Muscle of leg (tissue), 11 donors: Measurements from ENCODE around the gene TBC1D22A. TPM values are rescaled to one million over a fixed set of nuclear protein-coding genes. Genes with fewer than 3 reads are reported as not detected.

Source experiments
- DNase-seq: peaks from one replicate; pipeline ENCODE4 v3.0.0; 2013
- H3K27ac ChIP-seq: one replicate; pipeline ENCODE4 v1.5.1; 2013; ENCODE audit warnings: mild to moderate bottlenecking, low read length, control low read depth
- H3K27me3 ChIP-seq: one replicate; pipeline ENCODE4 v1.6.1; 2013; ENCODE audit warnings: low read length; ENCODE audit not compliant: control insufficient read depth, insufficient read depth
- H3K36me3 ChIP-seq: one replicate; pipeline ENCODE4 v1.6.1; 2013; ENCODE audit warnings: low read length; ENCODE audit not compliant: control insufficient read depth, insufficient read depth
- H3K4me1 ChIP-seq: one replicate; pipeline ENCODE4 v1.6.1; 2013; ENCODE audit warnings: low read length; ENCODE audit not compliant: control insufficient read depth, insufficient read depth
- H3K4me3 ChIP-seq: one replicate; pipeline ENCODE4 v1.5.1; 2013; ENCODE audit warnings: low read length, control low read depth
- H3K9me3 ChIP-seq: replicated peaks from 2 replicates; pipeline ENCODE4 v1.6.1; 2013; ENCODE audit warnings: low read depth, low read length; ENCODE audit not compliant: control insufficient read depth
- WGBS: methylation state at CpG from one replicate; pipeline ENCODE4 v1.1.5; 2013; ENCODE audit warnings: missing lambda C conversion rate; ENCODE audit not compliant: insufficient coverage; 5-methylcytosine and 5-hydroxymethylcytosine counted together
- polyA plus RNA-seq, 8 donors: library from polyadenylated mRNA; unstranded; fragments of 120-200 nt; gene quantifications; one replicate each; pipeline versions ENCODE4 v1.2.1 to v1.2.3, GENCODE V29; 2013; ENCODE audit warnings: inconsistent platforms in 1 of 8, low replicate concordance in 1 of 8; ENCODE audit not compliant: insufficient read length in 8 of 8, insufficient read depth in 1 of 8
- total RNA-seq: library from RNA; stranded (reverse); fragments of 120-200 nt; gene quantifications from one replicate; pipeline ENCODE4 v1.2.4, GENCODE V29; 2013

TBC1D22A gene
- total and polyA plus RNA-seq, 9 donors, result 8.0 to 16.9 (median 15.6) TPM

DNA sequence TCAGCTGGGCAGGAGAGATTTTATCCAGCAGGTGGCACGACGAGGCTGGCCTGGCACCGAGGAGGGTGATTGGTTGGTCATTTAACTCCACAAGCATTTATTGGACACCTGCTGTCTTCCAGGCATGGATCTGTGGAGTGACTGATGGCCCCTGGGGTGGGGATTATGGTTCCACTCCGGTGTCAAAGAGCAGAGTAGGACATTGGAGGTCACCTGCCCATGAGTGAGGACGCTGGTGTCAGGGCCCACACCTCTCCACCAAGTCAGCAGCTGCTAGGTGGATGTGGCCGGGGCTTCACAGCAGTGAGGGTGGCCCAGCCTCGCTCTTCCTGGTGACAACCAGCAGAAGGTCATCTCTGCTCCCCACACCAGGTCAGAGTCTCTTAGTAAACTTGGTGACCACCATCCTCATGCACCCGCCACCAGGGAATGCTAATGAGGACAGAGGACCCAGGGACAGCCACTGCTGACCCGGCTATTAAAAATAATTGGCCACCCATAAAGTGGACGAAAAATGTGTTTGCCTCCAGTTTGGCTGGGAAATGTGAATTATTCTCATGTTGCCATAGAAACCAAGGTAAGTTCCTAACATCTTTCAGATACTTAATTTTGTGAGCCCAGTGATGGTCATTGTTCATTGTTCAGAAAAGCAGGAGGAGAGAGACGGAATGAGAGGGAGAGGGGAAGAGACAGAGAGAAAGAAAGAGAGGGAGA, 428.7 kb downstream of the TBC1D22A start:
- WGBS, result 66% methylated on average over 6 of the region's 11 CpGs
- H3K36me3 ChIP-seq, result no peaks in the 10 kb centered on the region
- peaks cover 4% of the 10 kb centered on the region for H3K4me1 ChIP-seq
- H3K27me3 ChIP-seq, result no peaks in the 10 kb centered on the region
- no peak for DNase-seq
- H3K9me3 ChIP-seq, result peaks cover under 1% of the 10 kb centered on the region
- H3K4me3 ChIP-seq, result no peak overlapping the region
- H3K27ac ChIP-seq, result no peak overlapping the region

DNA sequence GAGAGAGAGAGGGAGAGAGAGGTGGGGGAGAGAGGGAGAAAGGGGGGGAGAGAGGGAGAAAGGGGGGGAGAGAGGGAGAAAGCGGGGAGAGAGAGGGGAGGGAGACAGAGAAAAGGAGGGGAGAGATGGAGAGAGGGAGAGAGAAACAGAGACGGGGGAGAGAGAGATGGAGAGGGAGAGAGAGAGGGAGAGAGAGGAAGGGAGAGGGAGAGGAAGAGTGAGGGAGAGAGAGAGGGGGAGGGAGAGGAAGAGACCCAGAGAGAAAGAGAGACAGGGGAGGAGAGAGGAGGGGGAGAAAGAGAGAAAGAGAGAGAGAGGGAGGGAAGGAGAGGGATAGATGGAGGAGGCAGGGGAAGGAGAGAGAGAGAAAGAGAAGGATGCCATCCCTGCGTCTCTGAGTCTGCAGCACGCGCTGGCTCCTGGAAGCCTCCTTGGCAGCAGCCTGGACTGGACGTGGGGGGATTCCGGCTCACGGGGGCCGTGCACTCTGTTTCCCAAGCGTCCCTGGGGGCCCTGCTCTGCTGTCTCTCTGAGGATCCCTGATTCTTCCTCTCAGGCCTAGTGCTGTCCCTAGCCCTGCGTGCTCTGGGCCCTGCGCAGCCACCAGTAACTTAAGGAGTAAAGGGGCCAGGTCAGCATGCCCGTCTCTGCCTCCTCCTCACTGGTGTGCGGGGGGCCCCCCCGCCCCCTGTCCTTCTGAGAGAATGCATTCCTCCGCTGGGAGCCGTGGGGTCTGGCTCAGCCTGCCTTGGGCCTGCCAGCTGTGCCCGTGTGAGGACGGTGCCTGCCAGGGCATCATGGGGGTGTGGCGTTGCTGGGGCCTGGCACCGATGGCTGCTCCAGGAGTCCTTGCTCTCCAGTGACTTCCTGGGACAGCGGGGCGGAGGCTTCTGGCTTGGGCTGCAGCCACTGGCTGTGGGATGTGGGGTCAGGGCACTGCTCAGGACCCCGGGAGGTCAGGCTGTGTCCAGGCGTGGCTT, 429.5 kb downstream of the TBC1D22A start:
- Histone ChIP-seq H3K4me3 (no peak overlapping the region), H3K36me3 (no peaks in the 10 kb centered on the region), H3K4me1 (peaks cover 4% of the 10 kb centered on the region), H3K27me3 (peaks cover under 1% of the 10 kb centered on the region), H3K9me3 (no peaks in the 10 kb centered on the region), H3K27ac (no peak overlapping the region)
- DNase-seq, result no peak
- 50% methylated on average over 23 of the region's 25 CpGs for WGBS

GRCh38 chr22:47192651-47193437, 430.4 kb downstream of the TBC1D22A start:
- peaks cover 7% of the 10 kb centered on the region for H3K27me3 ChIP-seq
- no peak overlapping the region for H3K4me3 ChIP-seq
- H3K36me3 ChIP-seq, result no peaks in the 10 kb centered on the region
- H3K27ac ChIP-seq, result no peak overlapping the region
- DNase-seq, result no peak
- peaks cover 7% of the 10 kb centered on the region for H3K4me1 ChIP-seq
- H3K9me3 ChIP-seq, result no peaks in the 10 kb centered on the region
- 80% methylated on average over 27 of the region's 32 CpGs for WGBS

DNA sequence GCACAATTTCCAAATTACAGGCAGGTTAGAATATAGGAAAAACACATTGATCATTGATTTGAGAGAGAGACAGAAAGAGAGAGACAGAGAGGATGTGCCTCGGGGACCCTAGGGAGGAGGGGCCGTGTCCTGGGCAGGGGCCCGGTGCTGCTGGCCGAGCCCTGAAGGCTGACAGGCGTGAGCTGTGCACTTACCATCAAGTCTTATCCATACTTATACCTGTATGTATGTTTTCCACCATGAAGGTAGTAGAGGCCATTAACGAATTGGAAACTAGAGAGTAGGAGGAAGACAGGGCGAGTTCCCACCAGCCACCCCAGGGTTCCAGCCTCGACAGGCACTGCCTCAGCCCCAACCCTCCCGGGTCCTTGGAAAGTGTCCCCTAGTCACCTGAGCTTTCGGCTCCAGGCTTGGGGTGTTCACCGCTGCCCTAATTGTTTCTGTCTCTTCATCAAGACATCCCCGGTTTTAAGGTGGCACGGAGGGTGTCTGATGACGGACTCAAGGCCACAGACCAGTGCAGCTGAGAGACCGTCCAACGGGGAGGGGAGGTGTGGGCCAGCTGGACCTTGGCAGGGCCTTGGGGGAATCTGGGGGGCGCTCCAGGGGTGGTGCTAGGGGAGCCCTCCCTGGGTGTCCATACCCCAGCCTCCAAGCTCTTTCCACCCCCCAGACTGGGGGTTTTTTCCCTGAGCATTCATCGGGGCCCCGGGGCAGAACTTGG, 431.3 kb downstream of the TBC1D22A start:
- Histone ChIP-seq H3K4me1 (peaks cover 7% of the 10 kb centered on the region), H3K27ac (no peak overlapping the region), H3K27me3 (peaks cover 7% of the 10 kb centered on the region), H3K36me3 (no peaks in the 10 kb centered on the region), H3K4me3 (no peak overlapping the region), H3K9me3 (no peaks in the 10 kb centered on the region)
- no peak for DNase-seq
- WGBS, result 77% methylated on average over 7 of the region's 19 CpGs

GRCh38 chr22:47194476-47195155, 432.2 kb downstream of the TBC1D22A start:
- Histone ChIP-seq H3K4me1 (peaks cover 8% of the 10 kb centered on the region), H3K36me3 (no peaks in the 10 kb centered on the region), H3K27ac (no peak overlapping the region), H3K9me3 (no peaks in the 10 kb centered on the region), H3K4me3 (no peak overlapping the region), H3K27me3 (peaks cover 7% of the 10 kb centered on the region)
- 90% methylated on average over 2 of the region's 6 CpGs for WGBS
- DNase-seq, result no peak

- peaks cover 10% of the 10 kb centered on the region for H3K27me3 ChIP-seq
- no peaks in the 10 kb centered on the region for H3K36me3 ChIP-seq
- H3K9me3 ChIP-seq, result no peaks in the 10 kb centered on the region
- H3K4me1 ChIP-seq, result peaks cover 13% of the 10 kb centered on the region
- 88% methylated on average over 7 of the region's 9 CpGs for WGBS
- H3K4me3 ChIP-seq, result no peak overlapping the region
- H3K27ac ChIP-seq, result no peak overlapping the region
- no peak for DNase-seq
These were observed 432.7 kb downstream of the TBC1D22A start for GRCh38 chr22:47195156-47195483.

DNA sequence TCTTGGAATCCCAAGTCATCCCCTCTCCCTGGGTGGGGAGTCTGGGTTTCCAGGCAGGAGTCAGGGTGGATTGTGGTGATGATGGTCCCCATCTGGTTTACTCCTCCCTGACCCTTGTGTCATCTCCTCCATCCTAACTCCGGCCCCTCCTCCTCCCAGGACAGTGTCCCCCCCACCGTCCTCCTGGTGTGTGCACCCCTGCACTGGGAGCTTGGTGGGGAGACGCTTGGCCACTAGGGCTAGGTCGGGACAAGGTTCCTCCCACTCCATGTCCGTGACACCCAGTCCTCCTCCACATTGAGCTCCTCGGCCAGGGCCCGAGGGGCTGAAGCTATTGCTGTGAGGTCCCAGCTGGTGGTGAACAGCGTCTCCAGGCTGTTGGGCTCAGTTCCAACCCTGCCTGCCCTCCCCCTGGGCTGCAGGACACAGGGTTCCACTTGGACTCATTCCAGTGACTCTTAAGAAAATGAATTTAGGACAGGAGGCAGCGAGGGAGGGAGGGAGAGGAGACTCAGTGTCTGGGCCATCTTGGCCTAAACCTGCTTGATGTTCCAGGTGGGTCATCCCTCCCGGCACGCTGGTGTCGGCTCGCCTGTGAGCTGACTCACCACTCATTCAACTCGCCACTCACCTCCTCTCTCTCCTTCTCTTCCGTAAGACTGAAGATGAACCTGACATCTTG, 433.2 kb downstream of the TBC1D22A start:
- Histone ChIP-seq H3K9me3 (no peaks in the 10 kb centered on the region), H3K27me3 (peaks cover 10% of the 10 kb centered on the region), H3K4me1 (peaks cover 18% of the 10 kb centered on the region), H3K4me3 (no peak overlapping the region), H3K27ac (no peak overlapping the region), H3K36me3 (no peaks in the 10 kb centered on the region)
- no peak for DNase-seq
- 58% methylated on average over 7 of the region's 15 CpGs for WGBS

- whole genome bisulfite sequencing, result 84% methylated on average over 4 of the region's 5 CpGs
- Histone ChIP-seq H3K27me3 (peaks cover 12% of the 10 kb centered on the region), H3K4me1 (peaks cover 23% of the 10 kb centered on the region), H3K4me3 (no peak overlapping the region), H3K36me3 (no peaks in the 10 kb centered on the region), H3K9me3 (no peaks in the 10 kb centered on the region), H3K27ac (no peak overlapping the region)
- DNase-seq, result no peak
These were observed 433.9 kb downstream of the TBC1D22A start for GRCh38 chr22:47196166-47196849.
